Tibial artery (tissue), 4 donors: Measurements from ENCODE around the gene GUK1.
A peak's percentile ranks its signal among the peaks of the same experiment; 100 is the strongest.

Experiments used
- DNase-seq, 2 donors: peaks; one replicate each; pipeline ENCODE4 v3.0.0-alpha.2; 2019
- H3K27ac ChIP-seq, 2 donors: fragments of 200-600 bp; sonication (generic) in 1 of 2; 1 replicate in 1 of 2; 2 replicates in 1 of 2; pipeline ENCODE4 v1.5.1; 2018 to 2019; ENCODE audit warnings: mild to moderate bottlenecking in 1 of 2
- H3K27me3 ChIP-seq, 2 donors: fragments of 200-600 bp; sonication (generic) in 1 of 2; one replicate each; pipeline versions ENCODE4 v1.5.1 to v1.6.0; 2016 to 2019
- H3K36me3 ChIP-seq, 3 donors: fragments of 200-600 bp; sonication (generic) in 2 of 3; one replicate each; pipeline ENCODE4 v1.5.1; 2016 to 2019; ENCODE audit warnings: mild to moderate bottlenecking in 2 of 3
- H3K4me1 ChIP-seq, 4 donors: fragments of 200-600 bp; sonication (generic) in 2 of 4; 1 replicate in 3 of 4; 2 replicates in 1 of 4; pipeline ENCODE4 v1.5.1; 2016 to 2019
- H3K4me3 ChIP-seq, 2 donors: fragments of 200-600 bp; sonication (generic) in 1 of 2; 1 replicate in 1 of 2; 2 replicates in 1 of 2; pipeline ENCODE4 v1.5.1; 2018 to 2019; ENCODE audit warnings: mild to moderate bottlenecking in 2 of 2
- H3K9me3 ChIP-seq, 3 donors: fragments of 200-600 bp; sonication (generic) in 1 of 3; one replicate each; pipeline ENCODE4 v1.5.1; 2016 to 2019
- intact Hi-C: fragments of 100-400 bp; cut with DNase I; formaldehyde crosslinking; loops from one replicate; pipeline ENCODE4 v1.15.0; 2023; ENCODE audit warnings: low total_unique reads
- TF ChIP-seq, protein P1 (sequence below), 2 experiments: fragments of 200-600 bp in 1 of 2; fragments of 450-650 bp in 1 of 2; IDR thresholded peaks; one replicate each; pipeline ENCODE4 v1.5.1; 2017 to 2019; ENCODE audit warnings: antibody characterized with exemption in 2 of 2, mild to moderate bottlenecking in 1 of 2, moderate library complexity in 1 of 2

GUK1 gene

DNA sequence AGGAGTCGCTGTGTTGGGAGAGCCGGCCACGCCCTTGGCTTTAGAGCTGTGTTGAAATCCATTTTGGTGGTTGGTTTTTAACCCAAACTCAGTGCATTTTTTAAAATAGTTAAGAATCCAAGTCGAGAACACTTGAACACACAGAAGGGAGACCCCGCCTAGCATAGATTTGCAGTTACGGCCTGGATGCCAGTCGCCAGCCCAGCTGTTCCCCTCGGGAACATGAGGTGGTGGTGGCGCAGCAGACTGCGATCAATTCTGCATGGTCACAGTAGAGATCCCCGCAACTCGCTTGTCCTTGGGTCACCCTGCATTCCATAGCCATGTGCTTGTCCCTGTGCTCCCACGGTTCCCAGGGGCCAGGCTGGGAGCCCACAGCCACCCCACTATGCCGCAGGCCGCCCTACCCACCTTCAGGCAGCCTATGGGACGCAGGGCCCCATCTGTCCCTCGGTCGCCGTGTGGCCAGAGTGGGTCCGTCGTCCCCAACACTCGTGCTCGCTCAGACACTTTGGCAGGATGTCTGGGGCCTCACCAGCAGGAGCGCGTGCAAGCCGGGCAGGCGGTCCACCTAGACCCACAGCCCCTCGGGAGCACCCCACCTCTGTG lies 41.7 kb upstream of the GUK1 start:
- no peak overlapping the region for H3K4me3 ChIP-seq
- no peak overlapping the region for H3K27ac ChIP-seq
- DNase-seq = peak in 1 of 2 donors; percentile 60
- TF ChIP-seq, protein P1, sequence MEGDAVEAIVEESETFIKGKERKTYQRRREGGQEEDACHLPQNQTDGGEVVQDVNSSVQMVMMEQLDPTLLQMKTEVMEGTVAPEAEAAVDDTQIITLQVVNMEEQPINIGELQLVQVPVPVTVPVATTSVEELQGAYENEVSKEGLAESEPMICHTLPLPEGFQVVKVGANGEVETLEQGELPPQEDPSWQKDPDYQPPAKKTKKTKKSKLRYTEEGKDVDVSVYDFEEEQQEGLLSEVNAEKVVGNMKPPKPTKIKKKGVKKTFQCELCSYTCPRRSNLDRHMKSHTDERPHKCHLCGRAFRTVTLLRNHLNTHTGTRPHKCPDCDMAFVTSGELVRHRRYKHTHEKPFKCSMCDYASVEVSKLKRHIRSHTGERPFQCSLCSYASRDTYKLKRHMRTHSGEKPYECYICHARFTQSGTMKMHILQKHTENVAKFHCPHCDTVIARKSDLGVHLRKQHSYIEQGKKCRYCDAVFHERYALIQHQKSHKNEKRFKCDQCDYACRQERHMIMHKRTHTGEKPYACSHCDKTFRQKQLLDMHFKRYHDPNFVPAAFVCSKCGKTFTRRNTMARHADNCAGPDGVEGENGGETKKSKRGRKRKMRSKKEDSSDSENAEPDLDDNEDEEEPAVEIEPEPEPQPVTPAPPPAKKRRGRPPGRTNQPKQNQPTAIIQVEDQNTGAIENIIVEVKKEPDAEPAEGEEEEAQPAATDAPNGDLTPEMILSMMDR (IDR thresholded peaks at IDR 0.05) = no peak
- H3K27me3 ChIP-seq = no peaks in the 10 kb centered on the region
- H3K9me3 ChIP-seq = peaks cover 0 to 11% (median 6%) of the 10 kb centered on the region in 3 donors
- peaks cover 31 to 58% (median 52%) of the 10 kb centered on the region in 3 donors for H3K36me3 ChIP-seq
- intact Hi-C loops = no loop called here
- peaks cover 0 to 31% (median 19%) of the 10 kb centered on the region in 4 donors for H3K4me1 ChIP-seq

DNA sequence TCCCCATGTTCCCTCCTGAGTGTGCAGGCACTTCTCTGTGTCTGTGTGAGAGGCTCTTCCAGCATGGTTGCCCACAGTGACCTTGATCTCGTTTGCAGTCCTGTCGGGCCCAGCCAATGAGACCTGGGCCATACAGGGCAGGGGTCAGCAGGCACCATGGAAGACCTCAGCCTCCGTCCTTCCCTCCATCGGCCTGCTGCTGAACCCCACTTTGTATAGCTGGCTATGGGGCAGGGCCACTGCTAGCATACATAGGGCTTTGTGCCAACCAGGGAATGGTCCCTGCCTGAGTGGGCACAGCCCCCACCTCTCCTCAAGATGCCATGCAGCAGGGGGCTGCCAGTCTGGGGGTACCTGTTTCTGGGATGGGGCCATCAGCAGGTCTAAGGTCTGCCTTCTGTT lies 40.7 kb upstream of the GUK1 start:
- Histone ChIP-seq H3K4me1 (peaks cover 0 to 36% (median 27%) of the 10 kb centered on the region in 4 donors), H3K27ac (no peak overlapping the region), H3K4me3 (no peak overlapping the region), H3K27me3 (no peaks in the 10 kb centered on the region), H3K9me3 (peaks cover 0 to 7% (median 5%) of the 10 kb centered on the region in 3 donors), H3K36me3 (peaks cover 31 to 57% (median 47%) of the 10 kb centered on the region in 3 donors)
- TF ChIP-seq, protein P1 (IDR thresholded peaks at IDR 0.05) = no peak
- peak in 1 of 2 donors; percentile 61 for DNase-seq
- intact Hi-C loops = no loop called here

DNA sequence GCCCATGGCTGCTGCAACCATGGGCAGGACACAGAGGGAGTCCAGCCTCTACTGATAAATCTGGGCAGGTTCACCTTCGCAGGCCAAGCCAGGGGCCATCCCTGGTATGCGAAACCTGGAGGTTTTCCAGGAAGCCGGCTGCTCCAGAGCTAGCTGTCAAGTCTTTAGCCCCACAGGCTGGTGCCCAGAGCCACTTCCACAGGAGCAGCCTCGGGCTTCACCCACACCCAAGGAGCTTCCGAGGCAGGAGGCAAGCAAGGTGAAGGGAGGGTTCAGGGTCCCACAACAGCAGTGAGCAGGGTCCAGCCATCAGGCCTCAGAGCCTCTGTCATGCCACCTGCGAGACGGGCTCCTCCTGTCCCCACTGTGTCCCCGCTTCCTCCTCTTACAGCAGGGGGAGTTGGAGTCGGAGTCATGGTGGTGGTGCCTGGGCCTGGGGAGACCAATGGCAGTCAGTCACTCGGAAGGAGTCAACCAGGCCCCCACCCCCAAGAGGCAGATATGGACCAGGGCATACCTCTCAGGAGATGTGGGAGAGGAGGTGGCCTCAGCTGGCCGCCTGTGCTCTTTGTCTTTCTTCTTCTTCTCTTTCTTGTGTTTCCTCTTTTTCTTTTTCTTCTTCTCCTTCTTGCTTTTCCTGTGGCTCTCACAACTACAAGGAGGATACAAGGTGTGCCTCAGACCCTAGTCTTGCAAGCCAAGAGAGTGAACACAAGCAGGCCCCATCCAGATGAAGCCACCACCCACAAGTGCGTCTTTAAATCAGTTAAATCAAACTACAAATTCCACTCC lies 39.1 kb upstream of the GUK1 start:
- peak overlapping the region in 1 of 2 donors; percentile 98 for H3K27ac ChIP-seq
- intact Hi-C loops = loop anchor here (10.0 kb wide), 1 partner anchor 64 kb away; the partner anchor contains the start of gene IBA57
- no peak overlapping the region for H3K4me3 ChIP-seq
- peaks cover 24 to 59% (median 44%) of the 10 kb centered on the region in 3 donors for H3K36me3 ChIP-seq
- no peak for DNase-seq
- peaks cover 0 to 32% (median 25%) of the 10 kb centered on the region in 4 donors for H3K4me1 ChIP-seq
- no peaks in the 10 kb centered on the region for H3K9me3 ChIP-seq
- TF ChIP-seq, protein P1 (IDR thresholded peaks at IDR 0.05) = no peak
- H3K27me3 ChIP-seq = no peaks in the 10 kb centered on the region

- no peaks in the 10 kb centered on the region for H3K9me3 ChIP-seq
- H3K4me1 ChIP-seq = peaks cover 0 to 26% (median 22%) of the 10 kb centered on the region in 4 donors
- intact Hi-C loops = loop anchor here (10.0 kb wide), 1 partner anchor 63 kb away; the partner anchor contains the start of gene IBA57
- peak overlapping the region; percentile 91 to 98 for H3K27ac ChIP-seq
- peaks cover 24 to 60% (median 44%) of the 10 kb centered on the region in 3 donors for H3K36me3 ChIP-seq
- H3K27me3 ChIP-seq = no peaks in the 10 kb centered on the region
- H3K4me3 ChIP-seq = peak overlapping the region; percentile 83 to 93
- no peak for DNase-seq
- TF ChIP-seq, protein P1 (IDR thresholded peaks at IDR 0.05) = no peak
Observed at GRCh38 chr1:228101614-228101993, 38.5 kb upstream of the GUK1 start.

DNA sequence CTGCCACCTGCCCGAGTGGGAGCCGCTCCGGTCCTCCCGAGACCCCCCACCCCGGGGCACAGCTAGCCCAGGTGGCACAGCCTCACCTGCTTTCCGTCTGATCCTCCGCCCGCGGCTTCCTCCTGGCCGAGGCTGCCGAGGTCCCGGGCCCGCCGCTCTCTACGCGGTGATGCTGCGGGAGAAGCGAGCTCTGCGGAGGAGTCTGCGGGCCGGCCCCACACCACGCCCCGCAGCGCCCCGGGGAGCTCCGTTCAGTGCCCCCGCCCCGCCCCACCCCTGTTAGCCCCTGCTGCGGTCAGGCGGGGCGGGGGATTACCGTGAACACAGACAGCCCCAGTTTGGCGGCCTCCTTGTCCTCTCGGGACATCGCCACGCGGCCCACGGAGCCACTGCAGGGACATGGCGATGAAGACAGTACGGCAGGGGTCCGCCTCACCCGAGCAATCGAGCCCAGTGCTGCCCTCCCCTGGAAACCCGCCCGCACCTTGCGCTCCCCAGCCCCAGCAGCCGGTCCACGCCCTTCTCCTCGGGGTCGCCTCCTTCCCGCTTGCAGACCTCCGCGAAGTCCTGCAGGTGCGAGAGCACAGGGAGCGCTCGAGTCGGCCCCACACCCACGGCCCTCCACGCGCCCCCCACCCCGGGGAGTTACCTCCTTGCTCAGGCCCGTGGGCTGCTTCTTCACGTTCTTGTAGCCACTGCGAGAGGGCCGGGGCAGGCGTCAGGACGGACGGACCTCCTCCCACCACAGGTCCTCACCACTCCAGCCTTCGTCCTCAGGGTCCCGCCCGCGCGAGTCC lies 37.9 kb upstream of the GUK1 start:
- Histone ChIP-seq H3K9me3 (no peaks in the 10 kb centered on the region), H3K27ac (peak overlapping the region; percentile 91 to 98), H3K4me1 (peaks cover 0 to 25% (median 20%) of the 10 kb centered on the region in 4 donors), H3K4me3 (peak overlapping the region; percentile 83 to 93), H3K36me3 (peaks cover 24 to 60% (median 45%) of the 10 kb centered on the region in 3 donors), H3K27me3 (no peaks in the 10 kb centered on the region)
- intact Hi-C loops = loop anchor here (10.0 kb wide), 1 partner anchor 63 kb away; the partner anchor contains the start of gene IBA57
- TF ChIP-seq, protein P1 (IDR thresholded peaks at IDR 0.05) = no peak
- no peak for DNase-seq
